Stimulated activated CD8-positive, alpha-beta memory T cell treated with anti-CD3 and anti-CD28 coated beads, Interleukin-7, amount 100 ng/mL, for 24 hours (primary cell): Measurements from ENCODE around the gene FAM124A.

ENCODE experiments used
- DNase-seq: peaks from one replicate; pipeline ENCODE4 v3.0.0-alpha.2; 2020; ENCODE audit warnings: low read depth

Gene FAM124A

GRCh38 chr13:51221108-51221507 is 1.1 kb upstream of the FAM124A start:
- DNase-seq: no peak

- no peak for DNase-seq
Observed at GRCh38 chr13:51221674-51222036, 543 bp upstream of the FAM124A start.

- DNase-seq: no peak
Observed at GRCh38 chr13:51222686-51223559, 725 bp downstream of the FAM124A start.

- no peak for DNase-seq
Observed at GRCh38 chr13:51223560-51224270, 1.5 kb downstream of the FAM124A start.

- DNase-seq: no peak
Observed at GRCh38 chr13:51225029-51225428, 2.8 kb downstream of the FAM124A start.

GRCh38 chr13:51227404-51227803 is 5.2 kb downstream of the FAM124A start:
- DNase-seq: no peak

GRCh38 chr13:51229101-51229719 is 7.0 kb downstream of the FAM124A start:
- no peak for DNase-seq

GRCh38 chr13:51229731-51230130 is 7.5 kb downstream of the FAM124A start:
- DNase-seq: no peak

- DNase-seq: no peak
Observed at GRCh38 chr13:51230477-51231105, 8.4 kb downstream of the FAM124A start.

- DNase-seq: no peak
Observed at GRCh38 chr13:51231456-51231855, 9.3 kb downstream of the FAM124A start.

GRCh38 chr13:51232328-51232727 is 10.1 kb downstream of the FAM124A start:
- no peak for DNase-seq

GRCh38 chr13:51233117-51233826 is 11.1 kb downstream of the FAM124A start:
- no peak for DNase-seq

GRCh38 chr13:51234676-51235075 is 12.5 kb downstream of the FAM124A start:
- DNase-seq: no peak

GRCh38 chr13:51235186-51235585 is 13.0 kb downstream of the FAM124A start:
- DNase-seq: no peak

- DNase-seq: no peak
Observed at GRCh38 chr13:51235756-51236490, 13.7 kb downstream of the FAM124A start.

- DNase-seq: no peak
Observed at GRCh38 chr13:51236491-51236792, 14.2 kb downstream of the FAM124A start.

- DNase-seq: no peak
Observed at GRCh38 chr13:51237386-51237785, 15.2 kb downstream of the FAM124A start.

- no peak for DNase-seq
Observed at GRCh38 chr13:51237887-51238286, 15.7 kb downstream of the FAM124A start.

GRCh38 chr13:51240178-51240577 is 18.0 kb downstream of the FAM124A start:
- DNase-seq: no peak

- no peak for DNase-seq
Observed at GRCh38 chr13:51240958-51241357, 18.8 kb downstream of the FAM124A start.

GRCh38 chr13:51241720-51242119 is 19.5 kb downstream of the FAM124A start:
- no peak for DNase-seq
